H1 (cell line): ENCODE measurements around the gene GZF1. TPM values are rescaled to one million over a fixed set of nuclear protein-coding genes. Genes with fewer than 3 reads are reported as not detected.

Source experiments
- CTCF ChIA-PET: fragments of 300-600 bp; sonication (Branson Sonifier 250); formaldehyde crosslinking; loops from one replicate; lab custom pipeline; 2021; ENCODE audit not compliant: partially characterized antibody; lab: Charles Lee
- POLR2A ChIA-PET: fragments of 300-600 bp; sonication (Branson Sonifier 250); formaldehyde crosslinking; loops from one replicate; lab custom pipeline; 2021; ENCODE audit warnings: inconsistent platforms; ENCODE audit not compliant: partially characterized antibody; lab: Charles Lee
- DNase-seq, 2 experiments: peaks; one replicate each; pipeline versions ENCODE4 v3.0.0 to v3.0.0-alpha.2; 2010 to 2022; ENCODE audit warnings: low spot score in 2 of 2, low read depth in 1 of 2, mixed read lengths in 1 of 2
- FAIRE-seq: peaks from 2 replicates; lab custom pipeline; 2011; peaks lifted over from hg19 to GRCh38; lab: Jason Lieb, UNC
- H2AFZ ChIP-seq: 2 replicates; pipeline ENCODE4 v1.8.1; 2012; ENCODE audit warnings: low read length, inconsistent platforms
- H2AK5ac ChIP-seq: 2 replicates; pipeline ENCODE4 v1.6.1; 2013; ENCODE audit warnings: low read depth, low read length
- H2BK120ac ChIP-seq: replicated peaks from 2 replicates; pipeline ENCODE3; 2013; ENCODE audit warnings: low read depth, low read length, inconsistent platforms
- H2BK12ac ChIP-seq: 2 replicates; pipeline ENCODE4 v1.6.1; 2013; ENCODE audit warnings: low read depth, low read length
- H2BK15ac ChIP-seq: 2 replicates; pipeline ENCODE4 v1.6.1; 2013; ENCODE audit warnings: low read length
- H2BK20ac ChIP-seq: 2 replicates; pipeline ENCODE4 v1.6.1; 2013; ENCODE audit warnings: low read length
- H2BK5ac ChIP-seq: 2 replicates; pipeline ENCODE4 v1.6.1; 2013; ENCODE audit warnings: low read depth, low read length
- H3K14ac ChIP-seq: 2 replicates; pipeline ENCODE4 v1.6.1; 2013; ENCODE audit warnings: inconsistent platforms; ENCODE audit not compliant: insufficient read length
- H3K18ac ChIP-seq: 2 replicates; pipeline ENCODE4 v1.6.1; 2013; ENCODE audit warnings: low read length; ENCODE audit errors: extremely low read depth
- H3K23ac ChIP-seq: 2 replicates; pipeline ENCODE4 v1.6.1; 2013; ENCODE audit warnings: inconsistent platforms; ENCODE audit not compliant: insufficient read length
- H3K23me2 ChIP-seq: 2 replicates; pipeline ENCODE4 v1.6.1; 2013; ENCODE audit warnings: low read depth, low read length
- H3K27ac ChIP-seq: 2 replicates; pipeline ENCODE4 v1.6.1; 2011; ENCODE audit warnings: low read depth, low read length, inconsistent platforms
- H3K27me3 ChIP-seq, 4 experiments: replicated peaks in 1 of 4; 1 replicate in 1 of 4; 2 replicates in 3 of 4; pipeline versions ENCODE4 v1.6.1 to v1.8.1; 2011 to 2013; ENCODE audit warnings: low read length in 3 of 4, mild to moderate bottlenecking in 3 of 4, inconsistent platforms in 2 of 4, mixed read lengths in 2 of 4, moderate library complexity in 1 of 4; ENCODE audit not compliant: control insufficient read depth in 3 of 4, insufficient read depth in 3 of 4; ENCODE audit errors: extremely low read depth in 1 of 4
- H3K36me3 ChIP-seq, 4 experiments: 2 replicates each; pipeline versions ENCODE4 v1.6.1 to v1.8.1; 2011 to 2013; ENCODE audit warnings: mild to moderate bottlenecking in 4 of 4, low read length in 3 of 4, moderate library complexity in 2 of 4, control low read depth in 1 of 4, inconsistent platforms in 1 of 4; ENCODE audit not compliant: insufficient read depth in 4 of 4, control insufficient read depth in 2 of 4
- H3K4ac ChIP-seq: replicated peaks from 2 replicates; pipeline ENCODE3; 2013; ENCODE audit warnings: low read length, low read depth, mixed read lengths, inconsistent platforms; ENCODE audit not compliant: insufficient read length
- H3K4me1 ChIP-seq, 4 experiments: replicated peaks in 1 of 4; 1 replicate in 1 of 4; 2 replicates in 3 of 4; pipeline versions ENCODE4 v1.6.1 to v1.8.1; 2011 to 2013; ENCODE audit warnings: low read length in 3 of 4, inconsistent platforms in 2 of 4, mixed read lengths in 1 of 4; ENCODE audit not compliant: insufficient read depth in 4 of 4, control insufficient read depth in 3 of 4
- H3K4me2 ChIP-seq, 2 experiments: 2 replicates each; pipeline versions ENCODE4 v1.6.1 to v1.8.1; 2011 to 2013; ENCODE audit warnings: low read depth in 2 of 2, low read length in 2 of 2, control low read depth in 1 of 2, inconsistent platforms in 1 of 2, mild to moderate bottlenecking in 1 of 2; ENCODE audit not compliant: insufficient read depth in 1 of 2
- H3K4me3 ChIP-seq, 4 experiments: fragments of 200-600, 300-600 bp in 1 of 4; sonication (generic), shearing (Covaris generic), sonication (Bioruptor Twin) in 1 of 4; 2 replicates each; pipeline versions ENCODE4 v1.5.1 to v1.8.1; 2011 to 2016; ENCODE audit warnings: low read length in 4 of 4, low read depth in 3 of 4, control low read depth in 2 of 4, inconsistent platforms in 2 of 4, mild to moderate bottlenecking in 2 of 4, mixed read lengths in 1 of 4, moderate library complexity in 1 of 4; ENCODE audit not compliant: insufficient read depth in 2 of 4; ENCODE audit errors: extremely low read depth in 1 of 4
- H3K56ac ChIP-seq: replicated peaks from 2 replicates; pipeline ENCODE3; 2013; ENCODE audit warnings: low read depth, mild to moderate bottlenecking, mixed read lengths, low read length, inconsistent platforms; ENCODE audit not compliant: insufficient read length
- H3K79me1 ChIP-seq: 2 replicates; pipeline ENCODE4 v1.6.1; 2013; ENCODE audit warnings: low read depth, low read length, control low read depth
- H3K79me2 ChIP-seq, 2 experiments: 2 replicates each; pipeline versions ENCODE4 v1.6.1 to v1.8.1; 2012 to 2013; ENCODE audit warnings: low read length in 2 of 2, mild to moderate bottlenecking in 2 of 2, inconsistent platforms in 1 of 2; ENCODE audit not compliant: insufficient read depth in 2 of 2, control insufficient read depth in 1 of 2
- H3K9ac ChIP-seq, 4 experiments: replicated peaks in 1 of 4; 1 replicate in 1 of 4; 2 replicates in 3 of 4; pipeline versions ENCODE4 v1.6.1 to v1.8.1; 2011 to 2013; ENCODE audit warnings: low read depth in 3 of 4, low read length in 3 of 4, control low read depth in 2 of 4, mild to moderate bottlenecking in 2 of 4, moderate library complexity in 2 of 4, inconsistent platforms in 1 of 4; ENCODE audit errors: extremely low read depth in 1 of 4
- H3K9me3 ChIP-seq, 2 experiments: 2 replicates each; pipeline versions ENCODE4 v1.6.1 to v1.8.1; 2012 to 2013; ENCODE audit warnings: mild to moderate bottlenecking in 2 of 2, moderate library complexity in 2 of 2, control low read depth in 1 of 2, inconsistent platforms in 1 of 2, low read depth in 1 of 2, low read length in 1 of 2, mixed read lengths in 1 of 2; ENCODE audit not compliant: insufficient read depth in 2 of 2
- H4K20me1 ChIP-seq, 2 experiments: replicated peaks in 1 of 2; 2 replicates each; pipeline versions ENCODE3 to v1.8.1; 2011 to 2013; ENCODE audit warnings: inconsistent platforms in 2 of 2, low read length in 2 of 2, mild to moderate bottlenecking in 1 of 2; ENCODE audit not compliant: insufficient read depth in 2 of 2, control insufficient read depth in 1 of 2
- H4K5ac ChIP-seq: 2 replicates; pipeline ENCODE4 v1.6.1; 2013; ENCODE audit warnings: low read length, low read depth, mixed read lengths, inconsistent platforms; ENCODE audit not compliant: insufficient read length
- H4K8ac ChIP-seq: 2 replicates; pipeline ENCODE4 v1.8.0; 2013; ENCODE audit warnings: mild to moderate bottlenecking, moderate library complexity, low read length, inconsistent platforms; ENCODE audit not compliant: insufficient read depth; ENCODE audit errors: extremely low read depth
- H4K91ac ChIP-seq: replicated peaks from 2 replicates; pipeline ENCODE3; 2013; ENCODE audit warnings: low read length, mixed read lengths, inconsistent platforms; ENCODE audit not compliant: insufficient read length
- CTBP2 ChIP-seq: IDR thresholded peaks from 2 replicates; pipeline ENCODE4 v1.7.0; 2011; ENCODE audit warnings: borderline replicate concordance, mild to moderate bottlenecking, moderate library complexity, mixed read lengths, low read length; ENCODE audit not compliant: insufficient read depth, insufficient read length
- EP300 ChIP-seq, 2 experiments: IDR thresholded peaks; 1 replicate in 1 of 2; 2 replicates in 1 of 2; pipeline ENCODE4 v1.6.1; 2011 to 2012; ENCODE audit warnings: low read depth in 2 of 2, low read length in 2 of 2, mild to moderate bottlenecking in 2 of 2, borderline replicate concordance in 1 of 2, inconsistent platforms in 1 of 2, moderate library complexity in 1 of 2
- KDM1A ChIP-seq: fragments of 200-600, 300-600 bp; sonication (generic); IDR thresholded peaks from 2 replicates; pipeline ENCODE4 v1.7.1; 2016; ENCODE audit warnings: mild to moderate bottlenecking, low read length, borderline replicate concordance
- KDM5A ChIP-seq: fragments of 200-600 bp; IDR thresholded peaks from 2 replicates; pipeline ENCODE4 v1.7.1; 2012; ENCODE audit warnings: mild to moderate bottlenecking, low read length, inconsistent platforms, mixed read lengths
- NANOG ChIP-seq: IDR thresholded peaks from 2 replicates; pipeline ENCODE4 v1.6.1; 2011; ENCODE audit warnings: low read length, low read depth, mild to moderate bottlenecking, inconsistent platforms; ENCODE audit not compliant: insufficient read depth, poor library complexity, severe bottlenecking
- POU5F1 ChIP-seq: IDR thresholded peaks from 2 replicates; pipeline ENCODE4 v1.6.1; 2011; ENCODE audit warnings: low read depth, mild to moderate bottlenecking, low read length, moderate library complexity
- RNF2 ChIP-seq: fragments of 200-900, 300-1000 bp; sonication (generic); IDR thresholded peaks from 2 replicates; pipeline ENCODE4 v1.7.1; 2016; ENCODE audit warnings: borderline replicate concordance, low read depth, mild to moderate bottlenecking, antibody characterized with exemption, low read length; ENCODE audit not compliant: poor library complexity, severe bottlenecking; ENCODE audit errors: missing control alignments
- SIN3A ChIP-seq, 2 experiments: IDR thresholded peaks in 1 of 2; conservative IDR thresholded peaks in 1 of 2; 2 replicates each; pipeline ENCODE4 v1.6.1; 2011 to 2012; ENCODE audit warnings: low read length in 2 of 2, improper control_type of control experiment in 1 of 2, low read depth in 1 of 2, mild to moderate bottlenecking in 1 of 2
- SP2 ChIP-seq: IDR thresholded peaks from 2 replicates; pipeline ENCODE4 v1.6.1; 2012; ENCODE audit warnings: mild to moderate bottlenecking, low read length, inconsistent platforms
- WGBS, 2 experiments: shearing (Covaris generic) in 1 of 2; methylation state at CpG; one replicate each; pipeline versions ENCODE4 v1.1.6 to v1.1.7; 2013 to 2015; ENCODE audit warnings: low lambda C conversion rate in 2 of 2, mixed read lengths in 2 of 2, inconsistent platforms in 1 of 2, low coverage in 1 of 2, missing lambda C conversion rate in 1 of 2; ENCODE audit not compliant: insufficient replicate concordance in 2 of 2, insufficient coverage in 1 of 2, insufficient read length in 1 of 2; ENCODE audit errors: extremely low coverage in 1 of 2, missing lambda C conversion rate in 1 of 2; 5-methylcytosine and 5-hydroxymethylcytosine counted together
- polyA plus RNA-seq, 7 experiments: library from polyadenylated mRNA; depleted of rRNA in 3 of 7; stranded (reverse) in 5 of 7; unstranded in 2 of 7; fragments of >200 nt in 5 of 7; fragments of 200-250 nt in 2 of 7; gene quantifications; 1 replicate in 5 of 7; 2 replicates in 1 of 7; 4 replicates in 1 of 7; pipeline versions ENCODE4 v1.2.1 to v1.2.3, GENCODE V29; 2011 to 2013; ENCODE audit warnings: missing spikeins in 2 of 7, mixed read lengths in 2 of 7
- total RNA-seq: library from RNA; stranded (reverse); fragmentation: NEBNext Ultra II Directional; extraction: Animal tissue kit (Norgen Biotek cat#: 25700); gene quantifications from 2 replicates; pipeline ENCODE4 v1.2.1, GENCODE V29; 2021

GZF1 gene
- total and polyA plus RNA-seq, 2 of the 8 experiments (the other 6 are each of a cell fraction or from before 2014, with no cell fraction given): 8.2 to 11.9 TPM

DNA sequence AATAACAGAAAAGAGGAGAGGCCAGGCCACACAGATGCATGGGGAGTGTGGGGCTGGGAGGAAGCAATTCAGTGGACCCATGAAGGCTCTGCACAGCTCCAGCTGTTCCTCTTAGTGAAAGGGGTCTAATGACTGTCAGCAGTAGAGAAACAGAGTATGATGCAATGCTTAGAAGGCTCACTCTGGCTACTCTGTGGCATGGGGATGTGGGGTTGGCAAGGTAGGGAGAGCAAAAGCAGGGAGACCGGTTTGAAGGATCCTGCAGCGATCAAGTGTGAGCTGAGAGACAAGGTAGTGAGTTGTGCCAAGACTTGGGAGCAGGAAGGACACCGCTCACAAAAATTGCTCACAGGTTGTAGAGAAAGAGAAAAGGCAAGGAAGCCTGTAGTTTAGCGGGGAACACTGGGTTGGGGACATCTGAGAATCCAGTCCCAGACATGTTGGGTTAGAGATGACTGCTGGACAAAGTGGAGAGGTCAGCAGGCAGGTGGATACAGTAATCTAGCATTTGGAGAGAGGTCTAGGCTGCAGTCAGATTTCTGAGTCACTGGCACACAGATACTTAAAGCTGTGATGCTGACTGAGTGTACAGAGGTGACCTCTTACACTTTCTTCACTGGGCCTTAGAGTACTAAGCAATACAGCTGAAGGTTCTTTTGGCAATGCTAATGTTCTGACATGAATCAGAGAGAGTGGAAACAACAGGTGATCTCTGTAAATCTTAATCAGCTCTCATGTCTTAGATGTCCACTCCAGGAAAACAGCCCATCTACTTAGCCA is 32.2 kb downstream of the GZF1 start:
- H3K36me3 ChIP-seq: peaks cover 0 to 28% (median 17%) of the 10 kb centered on the region in 4 experiments; a peak in 7 of 8 replicates
- H3K9me3 ChIP-seq: no peaks in the 10 kb centered on the region
- DNase-seq (no peak), FAIRE-seq (no peak)
- H3K79me1 ChIP-seq: peaks cover 6% of the 10 kb centered on the region
- peaks cover 0 to 14% (median 10%) of the 10 kb centered on the region in 4 experiments; a peak in 6 of 7 replicates for H3K4me1 ChIP-seq
- peaks cover 0 to 21% of the 10 kb centered on the region in 2 experiments; a peak in 3 of 4 replicates for H3K79me2 ChIP-seq
- H3K14ac ChIP-seq: no peak overlapping the region
- H4K5ac ChIP-seq: no peak overlapping the region
- no peaks in the 10 kb centered on the region for H3K23me2 ChIP-seq
- no peaks in the 10 kb centered on the region for H4K20me1 ChIP-seq
- H3K27ac ChIP-seq: no peak overlapping the region
- no peak overlapping the region for H2AFZ ChIP-seq
- no peak overlapping the region for H2BK20ac ChIP-seq
- no peak overlapping the region for H3K18ac ChIP-seq
- ChIA-PET POLR2A (interaction anchor here (0.6 kb wide), 1 partner anchor 26 kb away, joined by 6 read pairs; no protein-coding TSS in a partner anchor), CTCF (interaction anchor here (0.6 to 1.7 kb wide), 2 partner anchors 10 to 20 kb away, joined by 3 read pairs; no protein-coding TSS in a partner anchor)
- H3K4me2 ChIP-seq: no peak overlapping the region
- no peak overlapping the region for H2BK120ac ChIP-seq
- no peak overlapping the region for H3K4ac ChIP-seq
- TF ChIP-seq RNF2: no peak
- no peak for TF ChIP-seq EP300 (IDR thresholded peaks at IDR 0.05; ENCODE audit: borderline replicate concordance in 1 of 2, low read depth in 2 of 2, low read length in 2 of 2)
- no peak for TF ChIP-seq CTBP2
- no peak for TF ChIP-seq NANOG
- TF ChIP-seq KDM1A: no peak
- no peak for TF ChIP-seq KDM5A
- TF ChIP-seq POU5F1: no peak
- TF ChIP-seq SP2: no peak
- no peak for TF ChIP-seq SIN3A (conservative IDR thresholded peaks at IDR 0.05 in 1 of 2, IDR thresholded peaks at IDR 0.05 in 1 of 2; ENCODE audit: low read depth in 1 of 2, low read length in 2 of 2)
- WGBS, 2 experiments: 94% methylated on average over 4 of the region's 4 CpGs; no CpG with 5 or more reads in 1 of the 2 experiments
- no peak overlapping the region for H2BK5ac ChIP-seq
- no peak overlapping the region for H2AK5ac ChIP-seq
- no peaks in the 10 kb centered on the region for H3K27me3 ChIP-seq
- H3K9ac ChIP-seq: no peak overlapping the region
- no peak overlapping the region for H3K4me3 ChIP-seq
- no peak overlapping the region for H3K56ac ChIP-seq
- no peak overlapping the region for H3K23ac ChIP-seq
- no peak overlapping the region for H4K91ac ChIP-seq
- no peak overlapping the region for H2BK15ac ChIP-seq
- no peak overlapping the region for H2BK12ac ChIP-seq
- H4K8ac ChIP-seq: no peak overlapping the region
